OCI-LY1 (cell line): ENCODE results near the gene PRPF6.

Experiments used
- H2AFZ ChIP-seq: fragments of 200-600 bp; sonication (generic), shearing (Covaris generic); 2 replicates; pipeline ENCODE4 v1.6.0; 2014; ENCODE audit warnings: antibody characterized with exemption, mild to moderate bottlenecking, low read length
- H3F3A ChIP-seq: fragments of 200-600 bp; sonication (generic), shearing (Covaris generic); 2 replicates; pipeline ENCODE4 v1.6.0; 2014; ENCODE audit warnings: mild to moderate bottlenecking, antibody characterized with exemption, low read length, moderate library complexity; ENCODE audit not compliant: insufficient read depth
- H3K27ac ChIP-seq: fragments of 200-600 bp; sonication (generic); 2 replicates; pipeline ENCODE4 v1.5.1; 2014; ENCODE audit warnings: low read length, mixed run types, mild to moderate bottlenecking, low read depth; ENCODE audit not compliant: poor library complexity, severe bottlenecking
- H3K27me3 ChIP-seq: fragments of 200-600 bp; sonication (generic); 2 replicates; pipeline ENCODE4 v1.6.0; 2014; ENCODE audit warnings: antibody characterized with exemption, mild to moderate bottlenecking, low read length, moderate library complexity; ENCODE audit not compliant: insufficient read depth
- H3K36me3 ChIP-seq: fragments of 200-600 bp; sonication (generic); 2 replicates; pipeline ENCODE4 v1.6.1; 2014; ENCODE audit warnings: mild to moderate bottlenecking, antibody characterized with exemption, low read length, moderate library complexity, mixed read lengths; ENCODE audit not compliant: insufficient read depth
- H3K4me1 ChIP-seq: fragments of 200-600 bp; sonication (generic); 2 replicates; pipeline ENCODE4 v1.5.1; 2014; ENCODE audit warnings: mild to moderate bottlenecking, low read length, moderate library complexity; ENCODE audit not compliant: insufficient read depth, severe bottlenecking
- H3K4me2 ChIP-seq: fragments of 200-600 bp; sonication (generic), shearing (Covaris generic); 2 replicates; pipeline ENCODE4 v1.6.1; 2014; ENCODE audit warnings: low read length
- H3K4me3 ChIP-seq: fragments of 200-600 bp; sonication (generic); 2 replicates; pipeline ENCODE4 v1.5.1; 2014; ENCODE audit warnings: low read length, low read depth, mild to moderate bottlenecking, mixed read lengths; ENCODE audit not compliant: poor library complexity, severe bottlenecking
- H3K79me2 ChIP-seq: fragments of 200-600 bp; shearing (Covaris generic); 2 replicates; pipeline ENCODE4 v1.6.1; 2016; ENCODE audit warnings: mixed run types, low read length, mixed read lengths; ENCODE audit not compliant: insufficient read depth
- H3K9ac ChIP-seq: fragments of 200-600 bp; sonication (generic), shearing (Covaris generic); 2 replicates; pipeline ENCODE4 v1.6.1; 2014; ENCODE audit warnings: mild to moderate bottlenecking, low read length, mixed read lengths
- H3K9me2 ChIP-seq: fragments of 200-600 bp; sonication (generic), shearing (Covaris generic); 2 replicates; pipeline ENCODE4 v1.6.1; 2014; ENCODE audit warnings: low read depth, mild to moderate bottlenecking, low read length, mixed read lengths
- H3K9me3 ChIP-seq: fragments of 200-600 bp; shearing (Covaris generic); 2 replicates; pipeline ENCODE4 v1.6.1; 2014; ENCODE audit warnings: low read length, mixed read lengths
- H4K20me1 ChIP-seq: fragments of 200-600 bp; sonication (generic), shearing (Covaris generic); 2 replicates; pipeline ENCODE4 v1.6.0; 2016; ENCODE audit warnings: mild to moderate bottlenecking, low read length; ENCODE audit not compliant: insufficient read depth
- EZH2 ChIP-seq: fragments of 200-600 bp; sonication (generic), shearing (Covaris generic); IDR thresholded peaks from 2 replicates; pipeline ENCODE4 v1.8.0; 2017; ENCODE audit warnings: borderline replicate concordance, mixed run types, mild to moderate bottlenecking, antibody characterized with exemption, low read length, moderate library complexity, mixed read lengths
- TF ChIP-seq, protein P1 (sequence below): fragments of 200-600 bp; sonication (generic), shearing (Covaris generic); IDR thresholded peaks from 2 replicates; pipeline ENCODE4 v1.5.1; 2017; ENCODE audit warnings: mild to moderate bottlenecking, antibody characterized with exemption, low read length, moderate library complexity, mixed read lengths

PRPF6 gene

DNA sequence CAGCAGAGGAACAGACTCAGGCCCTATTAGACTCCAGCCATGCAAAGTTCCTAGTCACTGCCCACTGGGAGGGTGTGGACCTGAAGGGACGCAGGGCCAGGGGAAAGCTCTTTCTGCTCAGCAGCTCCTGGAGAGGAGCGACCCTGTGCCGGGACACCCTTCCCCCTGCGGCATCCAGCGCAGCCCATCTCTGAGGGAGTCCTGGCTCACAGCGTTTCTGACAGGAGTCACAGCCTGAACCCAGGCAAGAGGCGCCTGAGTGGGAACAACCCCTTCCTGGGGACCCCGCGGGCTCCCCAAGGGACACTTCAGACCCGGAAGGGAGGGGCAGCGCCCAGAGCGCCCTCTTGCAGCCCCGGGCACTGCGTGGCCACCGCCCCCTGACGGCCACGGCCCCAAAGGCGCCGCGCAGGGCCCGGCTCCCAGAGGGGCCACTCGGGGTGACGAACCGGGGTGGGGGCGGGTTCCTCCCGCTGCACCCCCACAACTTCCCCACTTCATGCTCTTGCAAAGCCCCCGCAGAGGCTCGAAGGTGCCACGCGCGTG, 25.6 kb upstream of the PRPF6 start:
- peaks cover 57% of the 10 kb centered on the region for H3K4me1 ChIP-seq
- peaks cover 14% of the 10 kb centered on the region; the same call in 1 of the 2 replicates for H3K36me3 ChIP-seq
- no peak for TF ChIP-seq EZH2
- TF ChIP-seq, protein P1, sequence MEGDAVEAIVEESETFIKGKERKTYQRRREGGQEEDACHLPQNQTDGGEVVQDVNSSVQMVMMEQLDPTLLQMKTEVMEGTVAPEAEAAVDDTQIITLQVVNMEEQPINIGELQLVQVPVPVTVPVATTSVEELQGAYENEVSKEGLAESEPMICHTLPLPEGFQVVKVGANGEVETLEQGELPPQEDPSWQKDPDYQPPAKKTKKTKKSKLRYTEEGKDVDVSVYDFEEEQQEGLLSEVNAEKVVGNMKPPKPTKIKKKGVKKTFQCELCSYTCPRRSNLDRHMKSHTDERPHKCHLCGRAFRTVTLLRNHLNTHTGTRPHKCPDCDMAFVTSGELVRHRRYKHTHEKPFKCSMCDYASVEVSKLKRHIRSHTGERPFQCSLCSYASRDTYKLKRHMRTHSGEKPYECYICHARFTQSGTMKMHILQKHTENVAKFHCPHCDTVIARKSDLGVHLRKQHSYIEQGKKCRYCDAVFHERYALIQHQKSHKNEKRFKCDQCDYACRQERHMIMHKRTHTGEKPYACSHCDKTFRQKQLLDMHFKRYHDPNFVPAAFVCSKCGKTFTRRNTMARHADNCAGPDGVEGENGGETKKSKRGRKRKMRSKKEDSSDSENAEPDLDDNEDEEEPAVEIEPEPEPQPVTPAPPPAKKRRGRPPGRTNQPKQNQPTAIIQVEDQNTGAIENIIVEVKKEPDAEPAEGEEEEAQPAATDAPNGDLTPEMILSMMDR: peak; percentile 31
- peak overlapping the region; percentile 98 for H3K4me3 ChIP-seq
- no peaks in the 10 kb centered on the region for H4K20me1 ChIP-seq
- H3K9me3 ChIP-seq: no peaks in the 10 kb centered on the region
- H3K27ac ChIP-seq: no peak overlapping the region
- H3K79me2 ChIP-seq: no peaks in the 10 kb centered on the region
- no peak overlapping the region for H2AFZ ChIP-seq
- H3K27me3 ChIP-seq: no peaks in the 10 kb centered on the region
- peak overlapping the region; percentile 98 for H3K9ac ChIP-seq
- peak overlapping the region; percentile 97 for H3K4me2 ChIP-seq
- H3F3A ChIP-seq: no peaks in the 10 kb centered on the region
- H3K9me2 ChIP-seq: no peaks in the 10 kb centered on the region

GRCh38 chr20:63955827-63956663, 24.9 kb upstream of the PRPF6 start, which contains the start of gene UCKL1:
UCKL1 (minus strand) TSS chr20:63956416; CDS start chr20:63956372, 44 bp downstream.
- Histone ChIP-seq H3K36me3 (peaks cover 18% of the 10 kb centered on the region; the same call in 1 of the 2 replicates), H3K4me2 (peak within 1 kb of the TSS; percentile 97), H3K79me2 (no peaks in the 10 kb centered on the region), H2AFZ (no peak within 1 kb of the TSS), H3K4me3 (peak within 1 kb of the TSS; percentile 98), H3K9me2 (no peaks in the 10 kb centered on the region), H3K27me3 (no peaks in the 10 kb centered on the region), H3K27ac (peak within 1 kb of the TSS; percentile 74), H3F3A (no peaks in the 10 kb centered on the region), H4K20me1 (no peaks in the 10 kb centered on the region), H3K9ac (peak within 1 kb of the TSS; percentile 98), H3K9me3 (no peaks in the 10 kb centered on the region), H3K4me1 (peaks cover 52% of the 10 kb centered on the region)
- no peak for TF ChIP-seq EZH2
- TF ChIP-seq, protein P1: no peak

- H3K27ac ChIP-seq: peak overlapping the region; percentile 74
- TF ChIP-seq EZH2: no peak
- TF ChIP-seq, protein P1: no peak
- H3K9ac ChIP-seq: peak overlapping the region; percentile 66
- no peaks in the 10 kb centered on the region for H3K79me2 ChIP-seq
- no peaks in the 10 kb centered on the region for H3K9me3 ChIP-seq
- H3K4me2 ChIP-seq: peak overlapping the region; percentile 73
- peaks cover 23% of the 10 kb centered on the region; the same call in 1 of the 2 replicates for H3K36me3 ChIP-seq
- H3K4me1 ChIP-seq: peaks cover 46% of the 10 kb centered on the region
- H3K4me3 ChIP-seq: peak overlapping the region; percentile 61
- H3K27me3 ChIP-seq: no peaks in the 10 kb centered on the region
- no peaks in the 10 kb centered on the region for H3F3A ChIP-seq
- H3K9me2 ChIP-seq: no peaks in the 10 kb centered on the region
- no peaks in the 10 kb centered on the region for H4K20me1 ChIP-seq
- H2AFZ ChIP-seq: no peak overlapping the region
Observed at GRCh38 chr20:63956664-63957003, 24.3 kb upstream of the PRPF6 start.
